Left lung (tissue), 10 donors: ENCODE measurements around the gene KCND3. TPM values are rescaled to one million over a fixed set of nuclear protein-coding genes. Genes with fewer than 3 reads are reported as not detected.

Experiments
- ATAC-seq: fragments of 200-7000 bp; cut with Tn5 transposase; one replicate; pipeline ENCODE4 v1.9.1; 2020; ENCODE audit warnings: moderate library complexity
- DNase-seq, 4 donors: peaks; one replicate each; pipeline ENCODE4 v3.0.0-alpha.2; 2013 to 2020
- H3K27ac ChIP-seq, 2 donors: fragments of 200-600 bp; sonication (generic) in 1 of 2; one replicate each; pipeline versions ENCODE4 v1.5.0 to v1.8.0; 2020 to 2021
- H3K27me3 ChIP-seq, 2 donors: fragments of 200-600 bp; sonication (generic) in 1 of 2; one replicate each; pipeline versions ENCODE4 v1.5.0 to v1.8.0; 2020 to 2021
- H3K36me3 ChIP-seq, 2 donors: fragments of 200-600 bp; sonication (generic) in 1 of 2; one replicate each; pipeline versions ENCODE4 v1.5.0 to v1.8.0; 2020 to 2021
- H3K4me1 ChIP-seq, 2 donors: fragments of 200-600 bp; one replicate each; pipeline ENCODE4 v1.8.0; 2021
- H3K4me3 ChIP-seq, 2 donors: fragments of 200-600 bp; sonication (generic) in 1 of 2; one replicate each; pipeline versions ENCODE4 v1.5.0 to v1.8.0; 2020 to 2021; ENCODE audit warnings: mild to moderate bottlenecking in 1 of 2
- H3K9me3 ChIP-seq, 2 donors: fragments of 200-600 bp; sonication (generic) in 1 of 2; one replicate each; pipeline versions ENCODE4 v1.5.0 to v1.8.0; 2020 to 2021
- CTCF ChIP-seq, 2 donors: fragments of 200-600 bp; sonication (generic) in 1 of 2; IDR thresholded peaks; one replicate each; pipeline versions ENCODE4 v1.5.0 to v1.8.0; 2021; ENCODE audit warnings: antibody characterized with exemption in 2 of 2
- intact Hi-C, 2 donors: fragments of 100-400 bp; cut with DNase I; formaldehyde crosslinking; loops; one replicate each; pipeline versions ENCODE4 v1.11.2 to v1.14.2; 2022
- polyA plus RNA-seq, 6 donors: library from polyadenylated mRNA; unstranded; fragments of 120-200 nt; gene quantifications; one replicate each; pipeline ENCODE4 v1.2.1, GENCODE V29; 2013; ENCODE audit not compliant: insufficient read length in 6 of 6
- total RNA-seq, 2 donors: library from RNA; stranded (reverse); fragmentation: NEBNext Ultra II Directional; extraction: Animal tissue kit (Norgen Biotek cat#: 25700); gene quantifications; one replicate each; pipeline ENCODE4 v1.2.1, GENCODE V29; 2021
- donor health status: DM: no; HTN: yes; CAD: no.
- donor health status: DM: no; HTN: no; CAD: no.

Gene KCND3
- total and polyA plus RNA-seq, 8 donors, result 0.32 to 10.2 (median 0.58) TPM

DNA sequence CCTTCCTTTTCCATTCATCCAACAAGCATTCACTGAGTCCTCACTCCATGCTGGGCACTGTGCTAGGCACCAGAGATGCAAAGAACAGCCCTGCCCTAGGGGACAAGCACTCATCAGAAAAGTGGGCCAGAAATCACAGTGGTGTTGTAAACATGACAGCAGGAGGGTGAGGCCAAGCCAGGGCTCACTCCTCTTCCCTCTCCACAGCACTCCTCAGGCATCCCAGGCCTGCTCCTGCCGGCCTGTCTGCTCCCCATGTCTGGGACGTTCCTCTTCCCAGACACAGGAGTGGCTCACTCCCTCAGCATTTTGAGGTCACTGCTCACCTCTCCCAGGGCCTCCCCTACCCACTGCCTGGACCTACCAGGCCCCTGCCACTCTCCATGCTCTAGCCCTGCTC lies 61.8 kb downstream of the KCND3 start:
- Histone ChIP-seq H3K4me3 (no peak overlapping the region), H3K36me3 (no peaks in the 10 kb centered on the region), H3K27me3 (no peaks in the 10 kb centered on the region), H3K9me3 (no peaks in the 10 kb centered on the region), H3K4me1 (no peaks in the 10 kb centered on the region), H3K27ac (no peak overlapping the region)
- intact Hi-C loops, result no loop called here
- ATAC-seq, result no peak
- no peak for DNase-seq
- no peak for TF ChIP-seq CTCF (IDR thresholded peaks at IDR 0.05)

GRCh38 chr1:111924786-111925185 lies 64.7 kb downstream of the KCND3 start:
- no peaks in the 10 kb centered on the region for H3K9me3 ChIP-seq
- DNase-seq, result no peak
- no peak for TF ChIP-seq CTCF (IDR thresholded peaks at IDR 0.05)
- ATAC-seq, result no peak
- no peaks in the 10 kb centered on the region for H3K36me3 ChIP-seq
- no peaks in the 10 kb centered on the region for H3K27me3 ChIP-seq
- no peak overlapping the region for H3K4me3 ChIP-seq
- intact Hi-C loops, result no loop called here
- no peak overlapping the region for H3K27ac ChIP-seq
- H3K4me1 ChIP-seq, result peaks cover 0 to 8% of the 10 kb centered on the region in 2 donors

- DNase-seq (no peak), ATAC-seq (no peak)
- Histone ChIP-seq H3K9me3 (no peaks in the 10 kb centered on the region), H3K27ac (no peak overlapping the region), H3K36me3 (no peaks in the 10 kb centered on the region), H3K27me3 (no peaks in the 10 kb centered on the region), H3K4me1 (peaks cover 0 to 8% of the 10 kb centered on the region in 2 donors), H3K4me3 (no peak overlapping the region)
- intact Hi-C loops, result no loop called here
- TF ChIP-seq CTCF (IDR thresholded peaks at IDR 0.05), result no peak
Measured at GRCh38 chr1:111923766-111924165, 65.7 kb downstream of the KCND3 start.

- Histone ChIP-seq H3K27me3 (no peaks in the 10 kb centered on the region), H3K9me3 (no peaks in the 10 kb centered on the region), H3K27ac (no peak overlapping the region), H3K4me1 (peaks cover 0 to 8% of the 10 kb centered on the region in 2 donors), H3K4me3 (no peak overlapping the region), H3K36me3 (no peaks in the 10 kb centered on the region)
- intact Hi-C loops, result no loop called here
- DNase-seq (no peak), ATAC-seq (no peak)
- TF ChIP-seq CTCF (IDR thresholded peaks at IDR 0.05), result no peak
Measured at GRCh38 chr1:111921948-111922347, 67.5 kb downstream of the KCND3 start.

GRCh38 chr1:111920221-111921024 lies 69.0 kb downstream of the KCND3 start:
- peak; percentile 88 for ATAC-seq
- Histone ChIP-seq H3K27me3 (no peaks in the 10 kb centered on the region), H3K36me3 (no peaks in the 10 kb centered on the region), H3K27ac (no peak overlapping the region), H3K9me3 (no peaks in the 10 kb centered on the region), H3K4me3 (no peak overlapping the region), H3K4me1 (peaks cover 0 to 8% of the 10 kb centered on the region in 2 donors)
- intact Hi-C loops, result no loop called here
- no peak for TF ChIP-seq CTCF (IDR thresholded peaks at IDR 0.05)
- DNase-seq, result peak in 1 of 4 donors; percentile 8
